Heart left ventricle (tissue), 16 donors: ENCODE results near the gene SLC2A4. TPM values are rescaled to one million over a fixed set of nuclear protein-coding genes. Genes with fewer than 3 reads are reported as not detected.

Experiments used
- ATAC-seq, 4 donors: fragments of 200-7000 bp; cut with Tn5 transposase; one replicate each; pipeline ENCODE4 v1.9.1; 2020 to 2022; ENCODE audit warnings: moderate library complexity in 4 of 4, mild to moderate bottlenecking in 3 of 4, moderate number of reproducible peaks in 1 of 4
- DNase-seq, 5 donors: peaks; one replicate each; pipeline ENCODE4 v3.0.0-alpha.2; 2020
- H3K27ac ChIP-seq, 12 donors: fragments of 200-600 bp; sonication (generic) in 4 of 12; one replicate each; pipeline versions ENCODE4 v1.5.0 to v1.8.0; 2016 to 2022; ENCODE audit warnings: mild to moderate bottlenecking in 2 of 12
- H3K27me3 ChIP-seq, 9 donors: fragments of 200-600 bp; sonication (generic) in 2 of 9; one replicate each; pipeline versions ENCODE4 v1.5.1 to v1.8.0; 2016 to 2022; ENCODE audit warnings: mild to moderate bottlenecking in 3 of 9
- H3K36me3 ChIP-seq, 9 donors: fragments of 200-600 bp; sonication (generic) in 2 of 9; one replicate each; pipeline versions ENCODE4 v1.5.0 to v1.8.0; 2018 to 2022; ENCODE audit warnings: mild to moderate bottlenecking in 2 of 9
- H3K4me1 ChIP-seq, 12 donors: fragments of 200-600 bp; sonication (generic) in 4 of 12; one replicate each; pipeline versions ENCODE4 v1.5.0 to v1.8.0; 2016 to 2022; ENCODE audit warnings: mild to moderate bottlenecking in 3 of 12
- H3K4me3 ChIP-seq, 12 donors: fragments of 200-600 bp; sonication (generic) in 4 of 12; one replicate each; pipeline versions ENCODE4 v1.5.0 to v1.8.0; 2017 to 2022; ENCODE audit warnings: mild to moderate bottlenecking in 9 of 12, moderate library complexity in 4 of 12
- H3K9me3 ChIP-seq, 12 donors: fragments of 200-600 bp; sonication (generic) in 4 of 12; one replicate each; pipeline versions ENCODE4 v1.5.0 to v1.8.0; 2016 to 2022; ENCODE audit warnings: mild to moderate bottlenecking in 1 of 12
- CTCF ChIP-seq, 12 donors: fragments of 200-600 bp; sonication (generic) in 4 of 12; IDR thresholded peaks; one replicate each; pipeline versions ENCODE4 v1.5.0 to v1.8.0; 2018 to 2022; ENCODE audit warnings: antibody characterized with exemption in 12 of 12, mild to moderate bottlenecking in 5 of 12
- POLR2A ChIP-seq, 2 donors: fragments of 450-650 bp; IDR thresholded peaks; one replicate each; pipeline ENCODE4 v1.6.1; 2017; ENCODE audit warnings: antibody characterized with exemption in 2 of 2, mild to moderate bottlenecking in 2 of 2, moderate library complexity in 2 of 2
- WGBS, 4 donors: extraction: QIAGEN DNeasy Blood & Tissue Kit in 2 of 4; methylation state at CpG; one replicate each; pipeline versions ENCODE4 v1.1.5 to v1.1.7; 2013 to 2018; 5-methylcytosine and 5-hydroxymethylcytosine counted together
- intact Hi-C, 10 donors: fragments of 100-400 bp; cut with DNase I; formaldehyde crosslinking; loops; one replicate each; pipeline versions ENCODE4 v1.11.1 to v1.14.2; 2022
- polyA plus RNA-seq, 2 donors: library from polyadenylated mRNA; stranded (reverse); fragments of 200-250 nt; gene quantifications; one replicate each; pipeline ENCODE4 v1.2.3, GENCODE V29; 2013
- total RNA-seq, 9 donors: library from RNA; depleted of rRNA in 2 of 9; stranded (reverse); fragments of >200 nt in 2 of 9; fragmentation: NEBNext Ultra II Directional in 3 of 9; extraction: Animal tissue kit (Norgen Biotek cat#: 25700) in 3 of 9; gene quantifications; one replicate each; pipeline versions ENCODE4 v1.1.0 to v1.2.4, GENCODE V29; 2016 to 2023
- donor health status: ischemic (EF 13 %, LVEDD 7.1; RV severe dilation, severe dysfunction).
- donor health status: healthy with polysubstance abuse.
- donor health status: DM: no; HTN: yes; CAD: no.
- donor health status: DM: no; HTN: no; CAD: no.
- donor health status: ischemic (EF 25% LVEDD 6.9; RV normal size, moderate dysfunction).
- donor health status: ischemic (EF 25% LVEDD 5.7; RV mildly dilated, moderate dysfunction).
- donor health status: healthy.
- donor health status: DM: yes; HTN: yes; CAD: no.
- donor health status: ischemic (EF 35%, LVEDD 5.7; RV mildly dilated, moderate dysfunction).
- donor health status: nonischemic (EF 11% LVEDD 7.7; RV severe dilation, severe dysfunction).
- donor health status: DM: yes; HTN: yes; CAD: no.
- donor health status: PGD.
- donor health status: ischemic (EF 29% LVEDD 5.4; RV normal size, mild dysfunction).
- donor health status: nonischemic (EF 23%, LVEDD 6.1; RV moderate dilation, normal function).

The SLC2A4 gene
- total and polyA plus RNA-seq, 11 donors: 48.5 to 184 (median 157) TPM

- TF ChIP-seq CTCF (IDR thresholded peaks at IDR 0.05) (no peak), POLR2A (IDR thresholded peaks at IDR 0.05) (no peak)
- H3K36me3 ChIP-seq: peaks cover 0 to 46% (median 13%) of the 10 kb centered on the region in 9 donors
- peak overlapping the region in 2 of 12 donors; percentile 97 for H3K27ac ChIP-seq
- no peak overlapping the region for H3K4me3 ChIP-seq
- no peak for ATAC-seq
- H3K27me3 ChIP-seq: peaks cover 0 to 26% (median 5%) of the 10 kb centered on the region in 9 donors
- H3K9me3 ChIP-seq: no peaks in the 10 kb centered on the region
- intact Hi-C loops: loop anchor here in 4 of 10 donors (5.0 to 10.0 kb wide), 2 partner anchors 60 to 62 kb away; no protein-coding TSS in a partner anchor
- 87 to 92% (median 92%) methylated on average over 15 to 16 of the region's 16 CpGs for WGBS, 4 donors
- DNase-seq: no peak
- H3K4me1 ChIP-seq: peaks cover 4 to 49% (median 23%) of the 10 kb centered on the region in 12 donors
Measured at GRCh38 chr17:7284911-7285310, 3.4 kb downstream of the SLC2A4 start.

GRCh38 chr17:7285679-7286078, 4.2 kb downstream of the SLC2A4 start:
- no peak for DNase-seq
- TF ChIP-seq POLR2A (IDR thresholded peaks at IDR 0.05) (no peak), CTCF (IDR thresholded peaks at IDR 0.05) (no peak)
- H3K27me3 ChIP-seq: peaks cover 0 to 30% (median 5%) of the 10 kb centered on the region in 9 donors
- H3K36me3 ChIP-seq: peaks cover 0 to 46% (median 13%) of the 10 kb centered on the region in 9 donors
- H3K27ac ChIP-seq: peak overlapping the region in 1 of 12 donors; percentile 97
- H3K4me3 ChIP-seq: no peak overlapping the region
- H3K4me1 ChIP-seq: peaks cover 4 to 48% (median 20%) of the 10 kb centered on the region in 12 donors
- 71 to 82% (median 77%) methylated on average over 4 to 12 of the region's 12 CpGs for WGBS, 4 donors
- ATAC-seq: no peak
- no peaks in the 10 kb centered on the region for H3K9me3 ChIP-seq
- intact Hi-C loops: loop anchor here in 2 of 10 donors (10.0 kb wide), 1 partner anchor 59 kb away; no protein-coding TSS in a partner anchor

- intact Hi-C loops: loop anchor here in 3 of 10 donors (10.0 kb wide), 2 partner anchors 55 to 245 kb away; partner anchors contain the start of gene SLC16A11 (in 1 of the 3)
- H3K27ac ChIP-seq: peak overlapping the region in 6 of 12 donors; percentile 5 to 51 (median 32)
- DNase-seq: peak in 1 of 5 donors; percentile 36
- WGBS, 4 donors: 54 to 74% (median 65%) methylated on average over 9 to 18 of the region's 18 CpGs
- ATAC-seq: peak; percentile 7 to 29 (median 25)
- TF ChIP-seq POLR2A (IDR thresholded peaks at IDR 0.05) (no peak), CTCF (IDR thresholded peaks at IDR 0.05) (no peak)
- H3K27me3 ChIP-seq: peaks cover 0 to 40% (median 23%) of the 10 kb centered on the region in 9 donors
- no peaks in the 10 kb centered on the region for H3K9me3 ChIP-seq
- H3K36me3 ChIP-seq: peaks cover 0 to 36% (median 12%) of the 10 kb centered on the region in 9 donors
- peaks cover 2 to 53% (median 29%) of the 10 kb centered on the region in 12 donors for H3K4me1 ChIP-seq
- no peak overlapping the region for H3K4me3 ChIP-seq
Measured at GRCh38 chr17:7289256-7290032, 7.9 kb downstream of the SLC2A4 start.

- no peaks in the 10 kb centered on the region for H3K9me3 ChIP-seq
- intact Hi-C loops: loop anchor here in 1 of 10 donors (10.0 kb wide), 1 partner anchor 245 kb away; the partner anchor contains the start of gene SLC16A11
- no peak overlapping the region for H3K4me3 ChIP-seq
- TF ChIP-seq CTCF (IDR thresholded peaks at IDR 0.05) (no peak), POLR2A (IDR thresholded peaks at IDR 0.05) (no peak)
- ATAC-seq: peak in 1 of 4 donors; percentile 0
- H3K27me3 ChIP-seq: peaks cover 0 to 46% (median 26%) of the 10 kb centered on the region in 9 donors
- H3K36me3 ChIP-seq: peaks cover 0 to 29% (median 6%) of the 10 kb centered on the region in 9 donors
- H3K27ac ChIP-seq: peak overlapping the region in 6 of 12 donors; percentile 5 to 54 (median 32)
- WGBS, 4 donors: 87 to 91% (median 89%) methylated on average over 8 to 19 of the region's 19 CpGs
- H3K4me1 ChIP-seq: peaks cover 2 to 53% (median 34%) of the 10 kb centered on the region in 12 donors
- DNase-seq: no peak
Measured at GRCh38 chr17:7290166-7290565, 8.6 kb downstream of the SLC2A4 start.
